H1 (cell line): ENCODE data around the gene PRCD. TPM values are rescaled to one million over a fixed set of nuclear protein-coding genes. Genes with fewer than 3 reads are reported as not detected.

ENCODE experiments used
- CTCF ChIP-seq, 3 experiments: IDR thresholded peaks; 1 replicate in 2 of 3; 2 replicates in 1 of 3; pipeline versions ENCODE4 v1.5.1 to v1.6.1; 2011; ENCODE audit warnings: low read length in 3 of 3, mild to moderate bottlenecking in 3 of 3, inconsistent platforms in 2 of 3, low read depth in 1 of 3, moderate library complexity in 1 of 3; ENCODE audit not compliant: insufficient read depth in 1 of 3; ENCODE audit errors: control extremely low read depth in 1 of 3
- polyA plus RNA-seq, 7 experiments: library from polyadenylated mRNA; depleted of rRNA in 3 of 7; stranded (reverse) in 5 of 7; unstranded in 2 of 7; fragments of >200 nt in 5 of 7; fragments of 200-250 nt in 2 of 7; gene quantifications; 1 replicate in 5 of 7; 2 replicates in 1 of 7; 4 replicates in 1 of 7; pipeline versions ENCODE4 v1.2.1 to v1.2.3, GENCODE V29; 2011 to 2013; ENCODE audit warnings: missing spikeins in 2 of 7, mixed read lengths in 2 of 7
- total RNA-seq: library from RNA; stranded (reverse); fragmentation: NEBNext Ultra II Directional; extraction: Animal tissue kit (Norgen Biotek cat#: 25700); gene quantifications from 2 replicates; pipeline ENCODE4 v1.2.1, GENCODE V29; 2021

The PRCD gene
- total and polyA plus RNA-seq, 2 of the 8 experiments (the other 6 are each of a cell fraction or from before 2014, with no cell fraction given), result 0.77 to 2.1 TPM

DNA sequence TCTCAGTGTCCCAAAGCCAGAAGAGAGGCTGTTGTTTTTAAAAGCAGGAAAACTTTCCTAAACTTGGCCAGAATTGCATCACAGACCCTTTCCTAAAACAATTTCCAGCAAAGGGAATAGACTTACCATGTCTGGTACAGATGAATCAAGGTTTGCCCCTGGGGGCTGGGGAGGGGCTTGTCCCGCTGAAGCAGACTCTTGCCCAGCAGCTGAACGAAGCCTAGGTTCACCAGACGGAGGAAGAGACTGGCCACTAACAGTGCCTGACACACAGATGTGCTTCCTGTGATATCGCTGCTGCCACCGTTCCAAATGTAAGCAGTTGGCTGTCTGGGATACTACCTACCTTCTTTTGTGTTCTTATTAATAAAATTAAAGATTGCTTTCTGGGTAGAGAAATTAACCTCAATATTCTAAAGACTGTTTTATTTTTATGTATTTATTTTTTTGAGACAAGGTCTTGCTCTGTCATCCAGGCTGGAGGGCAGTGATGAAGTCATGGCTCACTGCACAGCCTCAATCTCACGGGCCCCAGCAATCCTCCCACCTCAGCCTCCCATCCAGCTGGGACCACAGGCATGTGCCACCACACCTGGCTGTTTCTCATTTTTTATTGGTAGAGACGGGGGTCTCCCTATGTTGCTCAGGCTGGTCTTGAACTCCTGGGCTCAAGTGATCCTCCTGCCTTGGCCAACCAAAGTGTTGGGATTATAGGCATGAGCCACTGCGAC, 13.5 kb downstream of the PRCD start (continued):
- TF ChIP-seq CTCF (IDR thresholded peaks at IDR 0.05; ENCODE audit: control extremely low read depth in 1 of 3, insufficient read depth in 1 of 3, low read depth in 1 of 3, low read length in 3 of 3), result no peak
